Trophoblast cell (in vitro differentiated cells and primary cell): ENCODE data around the gene FGFR3.

Source experiments
- DNase-seq, 2 donors: peaks; one replicate each; pipeline ENCODE4 v3.0.0-alpha.2; 2016
- H2AFZ ChIP-seq: 2 replicates; pipeline ENCODE4 v1.6.1; 2013; ENCODE audit warnings: low read length, moderate library complexity, mild to moderate bottlenecking; ENCODE audit not compliant: insufficient read depth, poor library complexity
- H2AK5ac ChIP-seq: 2 replicates; pipeline ENCODE4 v1.6.1; 2013; ENCODE audit warnings: mild to moderate bottlenecking, low read length
- H2BK120ac ChIP-seq: 2 replicates; pipeline ENCODE4 v1.6.1; 2013; ENCODE audit warnings: low read length, mild to moderate bottlenecking, moderate library complexity; ENCODE audit not compliant: insufficient read depth, poor library complexity
- H2BK12ac ChIP-seq: 2 replicates; pipeline ENCODE4 v1.6.1; 2013; ENCODE audit warnings: mild to moderate bottlenecking, low read length, moderate library complexity
- H2BK5ac ChIP-seq: 2 replicates; pipeline ENCODE4 v1.6.1; 2013; ENCODE audit warnings: low read length, low read depth, moderate library complexity, mild to moderate bottlenecking; ENCODE audit not compliant: poor library complexity
- H3K14ac ChIP-seq: 2 replicates; pipeline ENCODE4 v1.6.1; 2013; ENCODE audit warnings: mild to moderate bottlenecking, low read length
- H3K18ac ChIP-seq: 2 replicates; pipeline ENCODE4 v1.6.1; 2013; ENCODE audit warnings: mild to moderate bottlenecking, low read length
- H3K23ac ChIP-seq: 2 replicates; pipeline ENCODE4 v1.6.1; 2013; ENCODE audit warnings: low read length
- H3K27ac ChIP-seq: 2 replicates; pipeline ENCODE4 v1.5.1; 2013; ENCODE audit warnings: low read depth, mild to moderate bottlenecking, inconsistent platforms, low read length, moderate library complexity
- H3K27me3 ChIP-seq: 2 replicates; pipeline ENCODE4 v1.6.1; 2013; ENCODE audit warnings: inconsistent platforms, mild to moderate bottlenecking, low read length, moderate library complexity; ENCODE audit not compliant: insufficient read depth
- H3K36me3 ChIP-seq, 2 experiments: 1 replicate in 1 of 2; 2 replicates in 1 of 2; pipeline ENCODE4 v1.6.1; 2013; ENCODE audit warnings: low read length in 2 of 2, mild to moderate bottlenecking in 2 of 2, moderate library complexity in 1 of 2; ENCODE audit not compliant: insufficient read depth in 2 of 2, control insufficient read depth in 1 of 2
- H3K4ac ChIP-seq: 2 replicates; pipeline ENCODE4 v1.6.1; 2013; ENCODE audit warnings: low read depth, mild to moderate bottlenecking, low read length, moderate library complexity
- H3K4me1 ChIP-seq, 2 experiments: 1 replicate in 1 of 2; 2 replicates in 1 of 2; pipeline ENCODE4 v1.6.1; 2013; ENCODE audit warnings: low read length in 2 of 2, mild to moderate bottlenecking in 2 of 2, moderate library complexity in 1 of 2; ENCODE audit not compliant: insufficient read depth in 2 of 2, control insufficient read depth in 1 of 2
- H3K4me2 ChIP-seq: 2 replicates; pipeline ENCODE4 v1.6.1; 2013; ENCODE audit warnings: inconsistent platforms, mild to moderate bottlenecking, low read length, moderate library complexity
- H3K4me3 ChIP-seq: 2 replicates; pipeline ENCODE4 v1.5.1; 2013; ENCODE audit warnings: mild to moderate bottlenecking, low read depth, low read length, inconsistent platforms
- H3K79me1 ChIP-seq: one replicate; pipeline ENCODE4 v1.6.1; 2013; ENCODE audit warnings: low read length
- H3K79me2 ChIP-seq: 2 replicates; pipeline ENCODE4 v1.6.1; 2013; ENCODE audit warnings: low read length, mild to moderate bottlenecking; ENCODE audit not compliant: control insufficient read depth, insufficient read depth, poor library complexity
- H3K9ac ChIP-seq: 2 replicates; pipeline ENCODE4 v1.6.1; 2013; ENCODE audit warnings: mild to moderate bottlenecking, low read length
- H3K9me3 ChIP-seq: 2 replicates; pipeline ENCODE4 v1.6.1; 2013; ENCODE audit warnings: low read depth, mild to moderate bottlenecking, control low read depth, inconsistent platforms, low read length; ENCODE audit not compliant: insufficient read depth
- H4K12ac ChIP-seq: 2 replicates; pipeline ENCODE4 v1.6.1; 2013; ENCODE audit warnings: low read depth, mild to moderate bottlenecking, low read length, moderate library complexity
- H4K8ac ChIP-seq: 2 replicates; pipeline ENCODE4 v1.6.1; 2013; ENCODE audit warnings: low read depth, mild to moderate bottlenecking, low read length, moderate library complexity
- H4K91ac ChIP-seq: one replicate; pipeline ENCODE4 v1.6.1; 2013; ENCODE audit warnings: low read depth, mild to moderate bottlenecking, low read length, moderate library complexity
- WGBS: extraction: QIAGEN DNeasy Blood & Tissue Kit; methylation state at CpG from one replicate; pipeline ENCODE4 v1.1.7; 2013; ENCODE audit warnings: missing lambda C conversion rate; ENCODE audit not compliant: insufficient read length, insufficient coverage; ENCODE audit errors: extremely low coverage; 5-methylcytosine and 5-hydroxymethylcytosine counted together

FGFR3 gene

GRCh38 chr4:1793496-1793840 is 375 bp downstream of the FGFR3 start:
- no peak overlapping the region for H4K91ac ChIP-seq
- H4K8ac ChIP-seq = peak overlapping the region; percentile 54
- no CpG with 5 or more reads among the region's 44 CpGs for WGBS

GRCh38 chr4:1793940-1794808 is 1.1 kb downstream of the FGFR3 start:
- no peak overlapping the region for H2AFZ ChIP-seq
- DNase-seq = no peak
- H3K18ac ChIP-seq = peak overlapping the region; percentile 50
- H3K4me3 ChIP-seq = peak overlapping the region; percentile 83
- H4K91ac ChIP-seq = peak overlapping the region; percentile 60
- H3K36me3 ChIP-seq = no peaks in the 10 kb centered on the region
- H3K4ac ChIP-seq = no peak overlapping the region
- H3K23ac ChIP-seq = no peak overlapping the region
- no peaks in the 10 kb centered on the region for H3K9me3 ChIP-seq
- no peak overlapping the region for H3K27ac ChIP-seq
- no peak overlapping the region for H2AK5ac ChIP-seq
- no CpG with 5 or more reads among the region's 101 CpGs for WGBS
- peak overlapping the region; percentile 87 for H3K4me2 ChIP-seq
- peak overlapping the region; percentile 24 for H4K8ac ChIP-seq
- H4K12ac ChIP-seq = peak overlapping the region; percentile 4
- peak overlapping the region; percentile 28 for H3K9ac ChIP-seq
- no peak overlapping the region for H2BK5ac ChIP-seq
- H3K79me1 ChIP-seq = peaks cover 8% of the 10 kb centered on the region
- H3K4me1 ChIP-seq = peaks cover 10 to 20% of the 10 kb centered on the region in 2 experiments
- H3K79me2 ChIP-seq = peaks cover 2% of the 10 kb centered on the region
- H2BK12ac ChIP-seq = no peak overlapping the region
- peaks cover 24% of the 10 kb centered on the region for H3K27me3 ChIP-seq
- no peak overlapping the region for H2BK120ac ChIP-seq
- peak overlapping the region; percentile 37 for H3K14ac ChIP-seq

More at GRCh38 chr4:1793496-1793840, 375 bp downstream of the FGFR3 start:
- peaks cover 24% of the 10 kb centered on the region for H3K27me3 ChIP-seq
- H2BK5ac ChIP-seq = no peak overlapping the region
- H3K79me2 ChIP-seq = peaks cover 2% of the 10 kb centered on the region
- peak overlapping the region; percentile 36 for H3K27ac ChIP-seq
- peaks cover 8% of the 10 kb centered on the region for H3K79me1 ChIP-seq
- H3K4me1 ChIP-seq = peaks cover 10 to 20% of the 10 kb centered on the region in 2 experiments
- peak overlapping the region; percentile 61 for H2AFZ ChIP-seq
- no peak overlapping the region for H2AK5ac ChIP-seq
- peak in 1 of 2 donors; percentile 25 for DNase-seq
- H3K23ac ChIP-seq = no peak overlapping the region
- no peak overlapping the region for H3K9ac ChIP-seq
- no peak overlapping the region for H4K12ac ChIP-seq
- H3K4ac ChIP-seq = no peak overlapping the region
- peak overlapping the region; percentile 88 for H3K4me2 ChIP-seq
- H3K36me3 ChIP-seq = no peaks in the 10 kb centered on the region
- no peak overlapping the region for H2BK120ac ChIP-seq
- H3K18ac ChIP-seq = peak overlapping the region; percentile 49
- no peaks in the 10 kb centered on the region for H3K9me3 ChIP-seq
- H3K4me3 ChIP-seq = peak overlapping the region; percentile 83
- no peak overlapping the region for H2BK12ac ChIP-seq
- H3K14ac ChIP-seq = peak overlapping the region; percentile 61

GRCh38 chr4:1794809-1795298 is 1.8 kb downstream of the FGFR3 start:
- no peak for DNase-seq
- Histone ChIP-seq H3K79me2 (peaks cover 2% of the 10 kb centered on the region), H2AFZ (no peak overlapping the region), H3K79me1 (peaks cover 8% of the 10 kb centered on the region), H3K27ac (no peak overlapping the region), H3K4me1 (peaks cover 10 to 20% of the 10 kb centered on the region in 2 experiments), H3K9me3 (no peaks in the 10 kb centered on the region), H2BK120ac (no peak overlapping the region), H4K91ac (no peak overlapping the region), H2AK5ac (no peak overlapping the region), H3K23ac (no peak overlapping the region), H3K27me3 (peaks cover 24% of the 10 kb centered on the region), H2BK5ac (no peak overlapping the region), H4K8ac (no peak overlapping the region), H2BK12ac (no peak overlapping the region), H3K4ac (no peak overlapping the region), H3K4me2 (peak overlapping the region; percentile 87), H4K12ac (no peak overlapping the region), H3K4me3 (peak overlapping the region; percentile 83), H3K36me3 (peaks cover 2 to 3% of the 10 kb centered on the region in 2 experiments), H3K14ac (no peak overlapping the region), H3K18ac (peak overlapping the region; percentile 11), H3K9ac (no peak overlapping the region)
- WGBS = no CpG with 5 or more reads among the region's 68 CpGs

GRCh38 chr4:1795299-1796195 is 2.5 kb downstream of the FGFR3 start:
- peaks cover 10 to 20% of the 10 kb centered on the region in 2 experiments for H3K4me1 ChIP-seq
- H2BK5ac ChIP-seq = no peak overlapping the region
- H3K9ac ChIP-seq = no peak overlapping the region
- H3K9me3 ChIP-seq = no peaks in the 10 kb centered on the region
- no peak overlapping the region for H3K23ac ChIP-seq
- H3K79me2 ChIP-seq = peaks cover 2% of the 10 kb centered on the region
- DNase-seq = no peak
- no peak overlapping the region for H4K91ac ChIP-seq
- H2AFZ ChIP-seq = no peak overlapping the region
- WGBS = no CpG with 5 or more reads among the region's 32 CpGs
- peak overlapping the region; percentile 87 for H3K4me2 ChIP-seq
- peaks cover 24% of the 10 kb centered on the region for H3K27me3 ChIP-seq
- H2AK5ac ChIP-seq = no peak overlapping the region
- no peak overlapping the region for H4K8ac ChIP-seq
- H2BK120ac ChIP-seq = no peak overlapping the region
- H3K27ac ChIP-seq = no peak overlapping the region
- no peak overlapping the region for H3K14ac ChIP-seq
- no peak overlapping the region for H2BK12ac ChIP-seq
- peaks cover 8% of the 10 kb centered on the region for H3K79me1 ChIP-seq
- H4K12ac ChIP-seq = no peak overlapping the region
- H3K36me3 ChIP-seq = peaks cover 2 to 3% of the 10 kb centered on the region in 2 experiments
- peak overlapping the region; percentile 33 for H3K18ac ChIP-seq
- H3K4me3 ChIP-seq = peak overlapping the region; percentile 83
- no peak overlapping the region for H3K4ac ChIP-seq
